ENCODE data around the gene TMEM171. TPM values are rescaled to one million over a fixed set of nuclear protein-coding genes. Genes with fewer than 3 reads are reported as not detected.

The TMEM171 gene
- total and polyA plus RNA-seq, 12 donors, result 0.13 to 0.69 (median 0.42) TPM; not detected in 7

GRCh38 chr5:73094415-73094814 lies 26.0 kb upstream of the TMEM171 start:
- H3K9me3 ChIP-seq (replicated peaks in 1 of 3), result no peaks in the 10 kb centered on the region
- H3K4me1 ChIP-seq (replicated peaks in 1 of 2), result no peaks in the 10 kb centered on the region
- H3K36me3 ChIP-seq (replicated peaks in 1 of 2), result no peaks in the 10 kb centered on the region
- H3K27ac ChIP-seq, result no peak overlapping the region
- H3K27me3 ChIP-seq, result no peaks in the 10 kb centered on the region
- WGBS, 4 donors, result 80 to 91% (median 85%) methylated on average over 1 of the region's 1 CpG
- intact Hi-C loops (cut with DNase I), result no loop called here
- H3K4me3 ChIP-seq, result no peak overlapping the region
- DNase-seq, result no peak
- TF ChIP-seq CTCF (IDR thresholded peaks at IDR 0.05) (no peak), POLR2A (IDR thresholded peaks at IDR 0.05) (no peak)

GRCh38 chr5:73095564-73096238 lies 24.7 kb upstream of the TMEM171 start:
- Histone ChIP-seq H3K4me1 (replicated peaks in 1 of 2) (no peaks in the 10 kb centered on the region), H3K27ac (no peak overlapping the region), H3K27me3 (no peaks in the 10 kb centered on the region), H3K36me3 (replicated peaks in 1 of 2) (no peaks in the 10 kb centered on the region), H3K4me3 (no peak overlapping the region), H3K9me3 (replicated peaks in 1 of 3) (no peaks in the 10 kb centered on the region)
- intact Hi-C loops (cut with DNase I), result no loop called here
- WGBS, 4 donors, result 84 to 97% (median 96%) methylated on average over 6 of the region's 6 CpGs
- DNase-seq, result no peak
- TF ChIP-seq POLR2A (IDR thresholded peaks at IDR 0.05) (no peak), CTCF (IDR thresholded peaks at IDR 0.05) (no peak)

GRCh38 chr5:73096239-73096575 lies 24.2 kb upstream of the TMEM171 start:
- H3K9me3 ChIP-seq (replicated peaks in 1 of 3), result no peaks in the 10 kb centered on the region
- intact Hi-C loops (cut with DNase I), result no loop called here
- no peaks in the 10 kb centered on the region for H3K4me1 ChIP-seq (replicated peaks in 1 of 2)
- 87 to 97% (median 92%) methylated on average over 1 of the region's 1 CpG for WGBS, 4 donors
- H3K4me3 ChIP-seq, result no peak overlapping the region
- DNase-seq, result no peak
- H3K27ac ChIP-seq, result no peak overlapping the region
- H3K27me3 ChIP-seq, result no peaks in the 10 kb centered on the region
- H3K36me3 ChIP-seq (replicated peaks in 1 of 2), result no peaks in the 10 kb centered on the region
- TF ChIP-seq POLR2A (IDR thresholded peaks at IDR 0.05), result no peak
- no peak for TF ChIP-seq CTCF (IDR thresholded peaks at IDR 0.05)

GRCh38 chr5:73097740-73098139 lies 22.6 kb upstream of the TMEM171 start:
- Histone ChIP-seq H3K27ac (no peak overlapping the region), H3K27me3 (no peaks in the 10 kb centered on the region), H3K4me1 (replicated peaks in 1 of 2) (no peaks in the 10 kb centered on the region), H3K4me3 (no peak overlapping the region), H3K9me3 (replicated peaks in 1 of 3) (no peaks in the 10 kb centered on the region), H3K36me3 (replicated peaks in 1 of 2) (no peaks in the 10 kb centered on the region)
- 78 to 86% (median 86%) methylated on average over 2 of the region's 2 CpGs for WGBS, 4 donors
- TF ChIP-seq CTCF (IDR thresholded peaks at IDR 0.05) (no peak), POLR2A (IDR thresholded peaks at IDR 0.05) (no peak)
- intact Hi-C loops (cut with DNase I), result no loop called here
- no peak for DNase-seq
